ENCODE measurements around the gene CACNA1C. TPM values are rescaled to one million over a fixed set of nuclear protein-coding genes. Genes with fewer than 3 reads are reported as not detected.

CACNA1C gene
- total and polyA plus RNA-seq, 2 donors (not counting 1 experiment from before 2014, with no cell fraction given) = 7.6 to 11.4 TPM

GRCh38 chr12:2240390-2240789, 187.6 kb downstream of the CACNA1C start:
- H3K36me3 ChIP-seq (ENCODE audit: control insufficient read depth, insufficient read depth, low read length) = no peaks in the 10 kb centered on the region
- H3K4me3 ChIP-seq (replicated peaks in 1 of 4; ENCODE audit: control extremely low read depth in 1 of 4, insufficient read depth in 1 of 4, low read depth in 3 of 4, low read length in 4 of 4) = no peak overlapping the region
- no peak for DNase-seq (ENCODE audit: low read depth in 2 of 2)
- no peaks in the 10 kb centered on the region for H4K20me1 ChIP-seq (ENCODE audit: control insufficient read depth, extremely low read depth, insufficient read depth, low read length)
- TF ChIP-seq EZH2 (IDR thresholded peaks at IDR 0.05; ENCODE audit: low read length, missing control alignments) (no peak), CTCF (conservative IDR thresholded peaks at IDR 0.05 in 1 of 2, IDR thresholded peaks at IDR 0.05 in 1 of 2; ENCODE audit: low read depth in 1 of 2, low read length in 2 of 2) (no peak)
- no peaks in the 10 kb centered on the region for H3K9me3 ChIP-seq (ENCODE audit: control insufficient read depth, insufficient read depth, low read depth, low read length)
- no peaks in the 10 kb centered on the region for H3K27me3 ChIP-seq (ENCODE audit: control insufficient read depth, insufficient read depth, low read length)
- H2AFZ ChIP-seq (ENCODE audit: low read length) = no peak overlapping the region
- H3K79me2 ChIP-seq (ENCODE audit: control insufficient read depth, insufficient read depth, low read length) = no peaks in the 10 kb centered on the region
- H3K4me2 ChIP-seq (ENCODE audit: extremely low read depth, insufficient read depth, low read length) = no peak overlapping the region
- peaks cover 17% of the 10 kb centered on the region for H3K4me1 ChIP-seq (ENCODE audit: control insufficient read depth, extremely low read depth, insufficient read depth, low read length)
- H3K27ac ChIP-seq (ENCODE audit: insufficient read depth, low read length) = no peak overlapping the region
- no peak overlapping the region for H3K9ac ChIP-seq (ENCODE audit: insufficient read depth, low read length)

- TF ChIP-seq CTCF (conservative IDR thresholded peaks at IDR 0.05 in 1 of 2, IDR thresholded peaks at IDR 0.05 in 1 of 2; ENCODE audit: low read depth in 1 of 2, low read length in 2 of 2) = no peak
- TF ChIP-seq EZH2 (IDR thresholded peaks at IDR 0.05; ENCODE audit: low read length, missing control alignments) = no peak
- no peaks in the 10 kb centered on the region for H3K79me2 ChIP-seq (ENCODE audit: control insufficient read depth, insufficient read depth, low read length)
Observed at GRCh38 chr12:2240984-2241383, 188.2 kb downstream of the CACNA1C start.

GRCh38 chr12:2242216-2242615, 189.4 kb downstream of the CACNA1C start:
- no peak for DNase-seq (ENCODE audit: low read depth in 2 of 2)
- Histone ChIP-seq H3K27ac (ENCODE audit: insufficient read depth, low read length) (no peak overlapping the region), H3K4me2 (ENCODE audit: extremely low read depth, insufficient read depth, low read length) (no peak overlapping the region), H3K9me3 (ENCODE audit: control insufficient read depth, insufficient read depth, low read depth, low read length) (no peaks in the 10 kb centered on the region), H3K4me3 (replicated peaks in 1 of 4; ENCODE audit: control extremely low read depth in 1 of 4, insufficient read depth in 1 of 4, low read depth in 3 of 4, low read length in 4 of 4) (no peak overlapping the region), H3K27me3 (ENCODE audit: control insufficient read depth, insufficient read depth, low read length) (no peaks in the 10 kb centered on the region), H3K9ac (ENCODE audit: insufficient read depth, low read length) (no peak overlapping the region), H2AFZ (ENCODE audit: low read length) (no peak overlapping the region), H3K4me1 (ENCODE audit: control insufficient read depth, extremely low read depth, insufficient read depth, low read length) (peaks cover 20% of the 10 kb centered on the region), H3K36me3 (ENCODE audit: control insufficient read depth, insufficient read depth, low read length) (no peaks in the 10 kb centered on the region), H3K79me2 (ENCODE audit: control insufficient read depth, insufficient read depth, low read length) (no peaks in the 10 kb centered on the region), H4K20me1 (ENCODE audit: control insufficient read depth, extremely low read depth, insufficient read depth, low read length) (no peaks in the 10 kb centered on the region)
- TF ChIP-seq CTCF (conservative IDR thresholded peaks at IDR 0.05 in 1 of 2, IDR thresholded peaks at IDR 0.05 in 1 of 2; ENCODE audit: low read depth in 1 of 2, low read length in 2 of 2) = no peak
- no peak for TF ChIP-seq EZH2 (IDR thresholded peaks at IDR 0.05; ENCODE audit: low read length, missing control alignments)

More at GRCh38 chr12:2240984-2241383, 188.2 kb downstream of the CACNA1C start:
- no peak overlapping the region for H3K4me2 ChIP-seq (ENCODE audit: extremely low read depth, insufficient read depth, low read length)
- no peaks in the 10 kb centered on the region for H4K20me1 ChIP-seq (ENCODE audit: control insufficient read depth, extremely low read depth, insufficient read depth, low read length)
- H3K27me3 ChIP-seq (ENCODE audit: control insufficient read depth, insufficient read depth, low read length) = no peaks in the 10 kb centered on the region
- no peak for DNase-seq (ENCODE audit: low read depth in 2 of 2)
- no peak overlapping the region for H3K4me3 ChIP-seq (replicated peaks in 1 of 4; ENCODE audit: control extremely low read depth in 1 of 4, insufficient read depth in 1 of 4, low read depth in 3 of 4, low read length in 4 of 4)
- no peak overlapping the region for H3K9ac ChIP-seq (ENCODE audit: insufficient read depth, low read length)
- H3K36me3 ChIP-seq (ENCODE audit: control insufficient read depth, insufficient read depth, low read length) = no peaks in the 10 kb centered on the region
- H3K27ac ChIP-seq (ENCODE audit: insufficient read depth, low read length) = no peak overlapping the region
- no peaks in the 10 kb centered on the region for H3K9me3 ChIP-seq (ENCODE audit: control insufficient read depth, insufficient read depth, low read depth, low read length)
- H2AFZ ChIP-seq (ENCODE audit: low read length) = no peak overlapping the region
- H3K4me1 ChIP-seq (ENCODE audit: control insufficient read depth, extremely low read depth, insufficient read depth, low read length) = peaks cover 17% of the 10 kb centered on the region
